Activated CD4-positive, alpha-beta T cell treated with anti-CD3 and anti-CD28 coated beads, Interleukin-2, amount 50 U/mL, for 48 hours (primary cell): ENCODE measurements around the gene UNKL.
A peak's percentile ranks its signal among the peaks of the same experiment; 100 is the strongest.

Experiments used
- DNase-seq, 2 experiments: peaks; one replicate each; pipeline ENCODE4 v3.0.0-alpha.2; 2020

Gene UNKL

GRCh38 chr16:1398826-1399581, 15.5 kb downstream of the UNKL start:
- DNase-seq, result no peak

- no peak for DNase-seq
These were observed 16.2 kb downstream of the UNKL start for GRCh38 chr16:1398351-1398750.

GRCh38 chr16:1397779-1398178, 16.7 kb downstream of the UNKL start:
- no peak for DNase-seq

- no peak for DNase-seq
These were observed 19.0 kb downstream of the UNKL start for GRCh38 chr16:1395444-1396031.

- no peak for DNase-seq
These were observed 20.0 kb downstream of the UNKL start for GRCh38 chr16:1394367-1394951.

- DNase-seq, result no peak
These were observed 20.8 kb downstream of the UNKL start for GRCh38 chr16:1393613-1394176.

- DNase-seq, result no peak
These were observed 21.7 kb downstream of the UNKL start for GRCh38 chr16:1392826-1393225.

GRCh38 chr16:1390239-1390779, 24.2 kb downstream of the UNKL start:
- no peak for DNase-seq

GRCh38 chr16:1389762-1390161, 24.7 kb downstream of the UNKL start:
- DNase-seq, result no peak

- no peak for DNase-seq
These were observed 27.2 kb downstream of the UNKL start for GRCh38 chr16:1387331-1387730.

- DNase-seq, result no peak
These were observed 29.3 kb downstream of the UNKL start for GRCh38 chr16:1385232-1385631.

- no peak for DNase-seq
These were observed 30.9 kb downstream of the UNKL start for GRCh38 chr16:1383556-1383955.

- no peak for DNase-seq
These were observed 32.7 kb downstream of the UNKL start for GRCh38 chr16:1381612-1382406.

- no peak for DNase-seq
These were observed 34.3 kb downstream of the UNKL start for GRCh38 chr16:1380195-1380594.

- DNase-seq, result peak; percentile 72 to 76
These were observed 35.0 kb downstream of the UNKL start for GRCh38 chr16:1379304-1380076.

- DNase-seq, result peak; percentile 75 to 78
These were observed 35.6 kb downstream of the UNKL start for GRCh38 chr16:1378804-1379303.

GRCh38 chr16:1378087-1378803, 36.3 kb downstream of the UNKL start:
- DNase-seq, result no peak

GRCh38 chr16:1377406-1378010, 37.0 kb downstream of the UNKL start:
- DNase-seq, result no peak

GRCh38 chr16:1375741-1376410, 38.6 kb downstream of the UNKL start:
- DNase-seq, result no peak

- DNase-seq, result no peak
These were observed 39.2 kb downstream of the UNKL start for GRCh38 chr16:1375298-1375640.
